Neural cell (in vitro differentiated cells): ENCODE measurements around the gene RHOBTB1. TPM values are rescaled to one million over a fixed set of nuclear protein-coding genes. Genes with fewer than 3 reads are reported as not detected.

ENCODE experiments used
- H2AFZ ChIP-seq: fragments of 200-600, 300-800 bp; sonication (generic), shearing (Covaris generic); 2 replicates; pipeline ENCODE4 v1.6.0; 2014; ENCODE audit warnings: low read depth, mild to moderate bottlenecking, antibody characterized with exemption, low read length, moderate library complexity
- H3F3A ChIP-seq: fragments of 200-600 bp; shearing (Covaris generic); 2 replicates; pipeline ENCODE4 v1.6.1; 2016; ENCODE audit warnings: mild to moderate bottlenecking, moderate library complexity, mixed read lengths, antibody characterized with exemption, low read length; ENCODE audit not compliant: insufficient read depth, poor library complexity, severe bottlenecking
- H3K27ac ChIP-seq: fragments of 200-600, 300-800 bp; sonication (generic), shearing (Covaris generic); 2 replicates; pipeline ENCODE4 v1.5.1; 2014; ENCODE audit warnings: mild to moderate bottlenecking, low read length, moderate library complexity
- H3K27me3 ChIP-seq: fragments of 300-800, 200-600 bp; sonication (generic), shearing (Covaris generic); 2 replicates; pipeline ENCODE4 v1.6.0; 2014; ENCODE audit warnings: mild to moderate bottlenecking, low read depth, low read length, moderate library complexity; ENCODE audit not compliant: insufficient read depth
- H3K36me3 ChIP-seq: fragments of 300-800, 200-600 bp; sonication (generic), shearing (Covaris generic); 2 replicates; pipeline ENCODE4 v1.5.1; 2014; ENCODE audit warnings: mild to moderate bottlenecking, antibody characterized with exemption, low read length, moderate library complexity; ENCODE audit not compliant: insufficient read depth
- H3K4me2 ChIP-seq: fragments of 300-800, 200-600 bp; sonication (generic), shearing (Covaris generic); 2 replicates; pipeline ENCODE4 v1.6.0; 2014; ENCODE audit warnings: mild to moderate bottlenecking, low read length
- H3K4me3 ChIP-seq: fragments of 300-800, 200-600 bp; sonication (generic), shearing (Covaris generic); 2 replicates; pipeline ENCODE4 v1.5.1; 2014; ENCODE audit warnings: mild to moderate bottlenecking, low read length, moderate library complexity
- H3K79me2 ChIP-seq: fragments of 200-600 bp; shearing (Covaris generic); replicated peaks from 2 replicates; pipeline ENCODE4 v1.6.0; 2014; ENCODE audit warnings: mild to moderate bottlenecking, low read length, moderate library complexity; ENCODE audit not compliant: insufficient read depth
- H3K9ac ChIP-seq: fragments of 300-800, 200-600 bp; sonication (generic), shearing (Covaris generic); 2 replicates; pipeline ENCODE4 v1.6.1; 2016; ENCODE audit warnings: mild to moderate bottlenecking, low read length, mixed read lengths
- H3K9me2 ChIP-seq: fragments of 200-600 bp; shearing (Covaris generic); 2 replicates; pipeline ENCODE4 v1.6.1; 2016; ENCODE audit warnings: mild to moderate bottlenecking, low read length, mixed read lengths; ENCODE audit not compliant: insufficient read depth
- H3K9me3 ChIP-seq: fragments of 200-600, 300-800 bp; sonication (generic), shearing (Covaris generic); 2 replicates; pipeline ENCODE4 v1.6.1; 2016; ENCODE audit warnings: mild to moderate bottlenecking, mixed run types, low read length, moderate library complexity, mixed read lengths
- H4K20me1 ChIP-seq: fragments of 200-600 bp; shearing (Covaris generic); 2 replicates; pipeline ENCODE4 v1.6.1; 2016; ENCODE audit warnings: mild to moderate bottlenecking, mixed run types; ENCODE audit not compliant: insufficient read depth
- EP300 ChIP-seq: fragments of 450-650 bp; conservative IDR thresholded peaks from 2 replicates; pipeline ENCODE4 v1.6.1; 2014; ENCODE audit warnings: antibody characterized with exemption, mild to moderate bottlenecking, moderate library complexity; ENCODE audit not compliant: poor library complexity, severe bottlenecking
- EZH2 ChIP-seq: fragments of 200-600, 300-800 bp; shearing (Covaris generic), sonication (generic); IDR thresholded peaks from 2 replicates; pipeline ENCODE4 v1.6.1; 2014; ENCODE audit warnings: antibody characterized with exemption, low read length, borderline replicate concordance, mild to moderate bottlenecking; ENCODE audit not compliant: insufficient read depth, poor library complexity, severe bottlenecking
- MXI1 ChIP-seq: fragments of 450-650 bp; conservative IDR thresholded peaks from 2 replicates; pipeline ENCODE4 v1.6.1; 2014; ENCODE audit warnings: antibody characterized with exemption, mild to moderate bottlenecking; ENCODE audit not compliant: poor library complexity, severe bottlenecking
- POLR2AphosphoS5 ChIP-seq: IDR thresholded peaks from 2 replicates; pipeline ENCODE4 v1.6.1; 2012
- RAD21 ChIP-seq: fragments of 450-650 bp; conservative IDR thresholded peaks from 2 replicates; pipeline ENCODE4 v1.6.1; 2014; ENCODE audit warnings: antibody characterized with exemption, mild to moderate bottlenecking, moderate library complexity
- SMC3 ChIP-seq: fragments of 450-650 bp; conservative IDR thresholded peaks from 2 replicates; pipeline ENCODE4 v1.6.1; 2014; ENCODE audit warnings: antibody characterized with exemption, mild to moderate bottlenecking, moderate library complexity; ENCODE audit not compliant: poor library complexity
- TAF1 ChIP-seq: IDR thresholded peaks from 2 replicates; pipeline ENCODE4 v1.6.1; 2012; ENCODE audit warnings: low read depth
- polyA plus RNA-seq: library from polyadenylated mRNA; depleted of rRNA; stranded (reverse); fragments of >200 nt; gene quantifications from 2 replicates; pipeline ENCODE4 v1.2.3, GENCODE V29; 2014
- TF ChIP-seq, protein P1 (sequence below): IDR thresholded peaks from 2 replicates; pipeline ENCODE4 v1.6.1; 2012; ENCODE audit warnings: borderline replicate concordance
- TF ChIP-seq, protein P2 (sequence below): fragments of 450-650 bp; IDR thresholded peaks from 2 replicates; pipeline ENCODE4 v1.5.1; 2014; ENCODE audit warnings: antibody characterized with exemption, mild to moderate bottlenecking, moderate library complexity; ENCODE audit not compliant: poor library complexity, severe bottlenecking

The RHOBTB1 gene
- polyA plus RNA-seq, 1 donor from 2014 or later, result 10.5 TPM

DNA sequence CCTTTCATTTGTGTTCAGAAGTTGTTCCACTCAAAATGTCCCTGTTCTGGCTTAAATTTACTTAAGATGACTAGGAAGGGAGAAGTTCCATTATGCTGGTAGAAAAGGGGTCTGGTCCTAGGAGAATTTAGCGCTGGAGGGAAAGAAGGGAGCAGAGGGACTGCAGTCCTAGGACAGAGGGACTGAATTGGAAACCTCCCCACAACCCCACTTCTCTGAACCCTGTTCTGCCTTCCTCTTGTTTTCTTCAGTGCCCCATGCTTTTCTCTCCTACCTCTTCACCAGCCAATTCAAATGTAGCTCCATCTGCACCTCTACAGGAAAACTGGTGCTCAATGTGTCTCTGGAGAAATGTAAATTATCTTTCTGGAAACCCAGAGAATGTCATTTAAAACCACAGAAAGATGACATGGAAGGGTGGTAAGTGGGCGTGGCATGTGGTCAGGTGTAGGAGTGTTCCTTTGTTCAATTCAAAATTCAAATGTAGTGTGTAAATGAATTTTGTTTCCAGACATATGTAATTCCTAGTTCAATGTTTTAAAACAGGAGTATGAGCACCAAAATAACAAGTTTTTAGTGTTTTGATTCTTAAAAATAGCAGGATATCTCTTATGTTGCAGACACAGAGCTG, 24.0 kb upstream of the RHOBTB1 start:
- Histone ChIP-seq H2AFZ (no peak overlapping the region), H3K4me3 (no peak overlapping the region), H3K9me2 (no peaks in the 10 kb centered on the region), H4K20me1 (no peaks in the 10 kb centered on the region), H3K36me3 (no peaks in the 10 kb centered on the region), H3K9me3 (no peaks in the 10 kb centered on the region), H3K79me2 (no peaks in the 10 kb centered on the region), H3K9ac (no peak overlapping the region), H3K27ac (no peak overlapping the region), H3K4me2 (no peak overlapping the region), H3K27me3 (no peaks in the 10 kb centered on the region), H3F3A (no peaks in the 10 kb centered on the region)
- TF ChIP-seq MXI1 (no peak), RAD21 (no peak)
- TF ChIP-seq, protein P1, sequence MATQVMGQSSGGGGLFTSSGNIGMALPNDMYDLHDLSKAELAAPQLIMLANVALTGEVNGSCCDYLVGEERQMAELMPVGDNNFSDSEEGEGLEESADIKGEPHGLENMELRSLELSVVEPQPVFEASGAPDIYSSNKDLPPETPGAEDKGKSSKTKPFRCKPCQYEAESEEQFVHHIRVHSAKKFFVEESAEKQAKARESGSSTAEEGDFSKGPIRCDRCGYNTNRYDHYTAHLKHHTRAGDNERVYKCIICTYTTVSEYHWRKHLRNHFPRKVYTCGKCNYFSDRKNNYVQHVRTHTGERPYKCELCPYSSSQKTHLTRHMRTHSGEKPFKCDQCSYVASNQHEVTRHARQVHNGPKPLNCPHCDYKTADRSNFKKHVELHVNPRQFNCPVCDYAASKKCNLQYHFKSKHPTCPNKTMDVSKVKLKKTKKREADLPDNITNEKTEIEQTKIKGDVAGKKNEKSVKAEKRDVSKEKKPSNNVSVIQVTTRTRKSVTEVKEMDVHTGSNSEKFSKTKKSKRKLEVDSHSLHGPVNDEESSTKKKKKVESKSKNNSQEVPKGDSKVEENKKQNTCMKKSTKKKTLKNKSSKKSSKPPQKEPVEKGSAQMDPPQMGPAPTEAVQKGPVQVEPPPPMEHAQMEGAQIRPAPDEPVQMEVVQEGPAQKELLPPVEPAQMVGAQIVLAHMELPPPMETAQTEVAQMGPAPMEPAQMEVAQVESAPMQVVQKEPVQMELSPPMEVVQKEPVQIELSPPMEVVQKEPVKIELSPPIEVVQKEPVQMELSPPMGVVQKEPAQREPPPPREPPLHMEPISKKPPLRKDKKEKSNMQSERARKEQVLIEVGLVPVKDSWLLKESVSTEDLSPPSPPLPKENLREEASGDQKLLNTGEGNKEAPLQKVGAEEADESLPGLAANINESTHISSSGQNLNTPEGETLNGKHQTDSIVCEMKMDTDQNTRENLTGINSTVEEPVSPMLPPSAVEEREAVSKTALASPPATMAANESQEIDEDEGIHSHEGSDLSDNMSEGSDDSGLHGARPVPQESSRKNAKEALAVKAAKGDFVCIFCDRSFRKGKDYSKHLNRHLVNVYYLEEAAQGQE, result no peak

DNA sequence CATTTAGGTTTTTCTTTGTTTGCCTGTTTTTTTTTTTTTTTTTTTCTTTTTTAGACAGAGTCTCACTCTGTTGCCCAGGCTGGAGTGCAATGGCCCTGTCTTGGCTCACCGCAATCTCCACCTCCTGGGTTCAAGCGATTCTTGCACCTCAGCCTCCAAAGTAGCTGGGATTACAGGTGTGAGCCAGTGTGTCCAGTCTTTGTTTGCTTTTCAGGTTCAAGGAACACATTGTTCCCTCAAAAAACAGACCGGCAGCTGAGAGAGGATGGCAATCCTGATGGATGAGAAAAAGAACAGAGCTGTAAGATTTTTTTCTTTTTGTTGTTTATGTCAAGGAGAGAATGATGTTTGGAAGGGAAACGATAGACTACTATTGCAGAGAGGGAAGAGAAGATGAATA, 23.3 kb upstream of the RHOBTB1 start:
- no peaks in the 10 kb centered on the region for H3F3A ChIP-seq
- no peak overlapping the region for H3K27ac ChIP-seq
- H3K4me3 ChIP-seq, result no peak overlapping the region
- H4K20me1 ChIP-seq, result no peaks in the 10 kb centered on the region
- H3K9ac ChIP-seq, result no peak overlapping the region
- H3K4me2 ChIP-seq, result no peak overlapping the region
- no peaks in the 10 kb centered on the region for H3K36me3 ChIP-seq
- no peaks in the 10 kb centered on the region for H3K27me3 ChIP-seq
- TF ChIP-seq TAF1 (no peak), MXI1 (no peak), RAD21 (no peak), EZH2 (no peak), POLR2AphosphoS5 (no peak)
- TF ChIP-seq, protein P1, result no peak
- H3K9me2 ChIP-seq, result no peaks in the 10 kb centered on the region
- H2AFZ ChIP-seq, result no peak overlapping the region
- H3K79me2 ChIP-seq, result no peaks in the 10 kb centered on the region
- no peaks in the 10 kb centered on the region for H3K9me3 ChIP-seq

GRCh38 chr10:60965696-60966095, 21.7 kb upstream of the RHOBTB1 start:
- no peaks in the 10 kb centered on the region for H3F3A ChIP-seq

More at GRCh38 chr10:60965696-60966095, 21.7 kb upstream of the RHOBTB1 start:
- Histone ChIP-seq H3K4me2 (no peak overlapping the region), H3K9me3 (no peaks in the 10 kb centered on the region), H4K20me1 (no peaks in the 10 kb centered on the region), H3K27ac (no peak overlapping the region), H3K9ac (no peak overlapping the region), H3K4me3 (no peak overlapping the region), H2AFZ (no peak overlapping the region), H3K27me3 (no peaks in the 10 kb centered on the region), H3K9me2 (no peaks in the 10 kb centered on the region), H3K36me3 (no peaks in the 10 kb centered on the region), H3K79me2 (no peaks in the 10 kb centered on the region)
- TF ChIP-seq TAF1 (no peak), MXI1 (no peak), EZH2 (no peak), RAD21 (no peak), SMC3 (no peak), POLR2AphosphoS5 (no peak), EP300 (no peak)
- TF ChIP-seq, protein P1, result no peak
- TF ChIP-seq, protein P2, sequence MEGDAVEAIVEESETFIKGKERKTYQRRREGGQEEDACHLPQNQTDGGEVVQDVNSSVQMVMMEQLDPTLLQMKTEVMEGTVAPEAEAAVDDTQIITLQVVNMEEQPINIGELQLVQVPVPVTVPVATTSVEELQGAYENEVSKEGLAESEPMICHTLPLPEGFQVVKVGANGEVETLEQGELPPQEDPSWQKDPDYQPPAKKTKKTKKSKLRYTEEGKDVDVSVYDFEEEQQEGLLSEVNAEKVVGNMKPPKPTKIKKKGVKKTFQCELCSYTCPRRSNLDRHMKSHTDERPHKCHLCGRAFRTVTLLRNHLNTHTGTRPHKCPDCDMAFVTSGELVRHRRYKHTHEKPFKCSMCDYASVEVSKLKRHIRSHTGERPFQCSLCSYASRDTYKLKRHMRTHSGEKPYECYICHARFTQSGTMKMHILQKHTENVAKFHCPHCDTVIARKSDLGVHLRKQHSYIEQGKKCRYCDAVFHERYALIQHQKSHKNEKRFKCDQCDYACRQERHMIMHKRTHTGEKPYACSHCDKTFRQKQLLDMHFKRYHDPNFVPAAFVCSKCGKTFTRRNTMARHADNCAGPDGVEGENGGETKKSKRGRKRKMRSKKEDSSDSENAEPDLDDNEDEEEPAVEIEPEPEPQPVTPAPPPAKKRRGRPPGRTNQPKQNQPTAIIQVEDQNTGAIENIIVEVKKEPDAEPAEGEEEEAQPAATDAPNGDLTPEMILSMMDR, result no peak
